Cardiac muscle cell (in vitro differentiated cells and primary cell): ENCODE data around the gene WIPI1. TPM values are rescaled to one million over a fixed set of nuclear protein-coding genes. Genes with fewer than 3 reads are reported as not detected.

Experiments used
- DNase-seq, 2 donors: peaks; one replicate each; pipeline versions ENCODE4 v3.0.0 to v3.0.0-alpha.2; 2010 to 2017; ENCODE audit warnings: low read depth in 1 of 2, low spot score in 1 of 2
- H3K27ac ChIP-seq: fragments of 200-600 bp; sonication (generic); 2 replicates; pipeline ENCODE4 v1.5.1; 2016
- H3K27me3 ChIP-seq: fragments of 200-600 bp; sonication (generic); 2 replicates; pipeline ENCODE4 v1.6.0; 2016; ENCODE audit warnings: control low read depth
- H3K36me3 ChIP-seq: fragments of 200-600 bp; sonication (generic); 2 replicates; pipeline ENCODE4 v1.5.1; 2016; ENCODE audit warnings: control low read depth
- H3K4me1 ChIP-seq: fragments of 200-600 bp; sonication (generic); 2 replicates; pipeline ENCODE4 v1.8.1; 2017; ENCODE audit warnings: low read depth, mild to moderate bottlenecking, mixed run types
- H3K4me3 ChIP-seq: fragments of 200-600 bp; sonication (generic); 2 replicates; pipeline ENCODE4 v1.5.1; 2016; ENCODE audit warnings: mild to moderate bottlenecking
- H3K9me3 ChIP-seq: fragments of 200-600 bp; sonication (generic); 2 replicates; pipeline ENCODE4 v1.5.1; 2017; ENCODE audit warnings: low read depth, mild to moderate bottlenecking, control low read depth
- CTCF ChIP-seq: IDR thresholded peaks from 2 replicates; pipeline ENCODE4 v1.5.1; 2012; ENCODE audit warnings: low read depth, mild to moderate bottlenecking, low read length
- polyA plus RNA-seq: library from polyadenylated mRNA; unstranded; fragments of >200 nt; fragmentation: Nextera tagmentation; extraction: Ambion mirVana; gene quantifications from 2 replicates; pipeline ENCODE4 v1.2.1, GENCODE V29; 2016
- total RNA-seq: library from RNA; depleted of rRNA; stranded (reverse); fragments of >200 nt; gene quantifications from 2 replicates; pipeline ENCODE4 v1.2.3, GENCODE V29; 2016

WIPI1 gene
- total and polyA plus RNA-seq, 2 experiments from 2014 or later, result 39.8 to 72.5 TPM

- H3K36me3 ChIP-seq, result no peaks in the 10 kb centered on the region
- no peak for TF ChIP-seq CTCF
These were observed 69.7 kb downstream of the WIPI1 start for GRCh38 chr17:68387435-68388218.

DNA sequence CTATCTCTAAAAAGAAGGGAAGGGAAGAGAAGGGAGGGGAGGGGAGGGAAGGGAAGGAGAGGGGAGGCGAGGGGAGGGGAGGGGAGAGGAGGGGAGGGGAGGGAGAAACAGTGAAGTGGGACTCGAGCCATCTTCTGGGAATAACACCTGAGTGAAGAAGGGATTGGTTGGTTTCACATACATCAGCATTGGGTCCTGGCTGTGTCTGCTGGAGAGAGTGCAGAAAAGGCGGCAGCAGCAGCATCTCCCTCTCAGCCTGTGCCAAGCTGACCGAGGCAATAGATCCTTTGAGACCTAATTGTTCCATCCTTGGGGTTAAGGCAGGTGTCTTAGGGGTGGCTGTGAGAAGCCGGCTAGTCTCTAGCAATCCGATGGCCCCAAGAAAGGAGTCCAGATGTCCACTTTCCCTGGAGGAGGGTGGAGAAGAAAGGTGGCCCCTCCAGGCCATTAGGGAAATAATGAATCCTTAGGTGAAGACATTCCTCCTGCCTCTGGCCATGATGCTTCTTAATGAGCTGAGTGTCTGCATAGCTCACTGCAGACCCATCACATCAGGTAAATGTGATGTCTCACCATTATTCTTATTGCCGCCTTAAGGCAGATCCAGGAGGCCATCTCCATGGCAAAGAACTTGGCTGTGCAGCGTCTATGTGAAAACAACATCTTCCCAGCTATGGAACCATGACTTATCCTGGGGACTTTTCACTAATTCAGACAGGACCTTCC lies 71.6 kb downstream of the WIPI1 start:
- no peaks in the 10 kb centered on the region for H3K4me1 ChIP-seq
- H3K4me3 ChIP-seq, result no peak overlapping the region
- H3K27ac ChIP-seq, result no peak overlapping the region
- TF ChIP-seq CTCF, result no peak
- H3K27me3 ChIP-seq, result no peaks in the 10 kb centered on the region
- H3K9me3 ChIP-seq, result no peaks in the 10 kb centered on the region
- no peaks in the 10 kb centered on the region for H3K36me3 ChIP-seq
- no peak for DNase-seq

More at GRCh38 chr17:68387435-68388218, 69.7 kb downstream of the WIPI1 start:
- no peaks in the 10 kb centered on the region for H3K9me3 ChIP-seq
- no peaks in the 10 kb centered on the region for H3K4me1 ChIP-seq
- H3K27ac ChIP-seq, result no peak overlapping the region
- no peaks in the 10 kb centered on the region for H3K27me3 ChIP-seq
- no peak for DNase-seq
- H3K4me3 ChIP-seq, result no peak overlapping the region

- no peaks in the 10 kb centered on the region for H3K27me3 ChIP-seq
- H3K36me3 ChIP-seq, result no peaks in the 10 kb centered on the region
- H3K4me3 ChIP-seq, result no peak overlapping the region
- no peaks in the 10 kb centered on the region for H3K9me3 ChIP-seq
- no peak for DNase-seq
- H3K4me1 ChIP-seq, result no peaks in the 10 kb centered on the region
- H3K27ac ChIP-seq, result no peak overlapping the region
- no peak for TF ChIP-seq CTCF
These were observed 72.4 kb downstream of the WIPI1 start for GRCh38 chr17:68384941-68385340.

DNA sequence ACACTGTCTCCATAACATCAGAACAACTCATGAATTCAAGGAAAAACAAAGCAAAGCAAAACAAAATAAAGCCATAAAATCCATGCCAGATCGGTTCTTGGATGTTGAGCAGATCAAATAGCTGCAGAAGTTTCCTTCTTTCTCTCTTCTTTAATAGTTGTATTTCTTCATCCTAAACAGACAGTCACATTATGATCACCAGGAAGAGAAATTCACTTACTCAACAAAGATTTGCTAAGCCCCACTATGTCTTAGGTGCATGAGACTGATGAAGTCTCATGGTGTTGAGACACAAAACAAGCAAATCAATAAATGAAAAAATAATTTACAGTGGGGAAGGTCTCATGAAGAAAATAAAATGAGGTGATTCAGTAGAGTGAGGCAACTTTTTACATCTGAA lies 72.8 kb downstream of the WIPI1 start:
- H3K4me3 ChIP-seq, result no peak overlapping the region
- no peak overlapping the region for H3K27ac ChIP-seq
- DNase-seq, result no peak
- H3K36me3 ChIP-seq, result no peaks in the 10 kb centered on the region
- H3K4me1 ChIP-seq, result no peaks in the 10 kb centered on the region
- H3K9me3 ChIP-seq, result no peaks in the 10 kb centered on the region
- TF ChIP-seq CTCF, result no peak
- H3K27me3 ChIP-seq, result no peaks in the 10 kb centered on the region

DNA sequence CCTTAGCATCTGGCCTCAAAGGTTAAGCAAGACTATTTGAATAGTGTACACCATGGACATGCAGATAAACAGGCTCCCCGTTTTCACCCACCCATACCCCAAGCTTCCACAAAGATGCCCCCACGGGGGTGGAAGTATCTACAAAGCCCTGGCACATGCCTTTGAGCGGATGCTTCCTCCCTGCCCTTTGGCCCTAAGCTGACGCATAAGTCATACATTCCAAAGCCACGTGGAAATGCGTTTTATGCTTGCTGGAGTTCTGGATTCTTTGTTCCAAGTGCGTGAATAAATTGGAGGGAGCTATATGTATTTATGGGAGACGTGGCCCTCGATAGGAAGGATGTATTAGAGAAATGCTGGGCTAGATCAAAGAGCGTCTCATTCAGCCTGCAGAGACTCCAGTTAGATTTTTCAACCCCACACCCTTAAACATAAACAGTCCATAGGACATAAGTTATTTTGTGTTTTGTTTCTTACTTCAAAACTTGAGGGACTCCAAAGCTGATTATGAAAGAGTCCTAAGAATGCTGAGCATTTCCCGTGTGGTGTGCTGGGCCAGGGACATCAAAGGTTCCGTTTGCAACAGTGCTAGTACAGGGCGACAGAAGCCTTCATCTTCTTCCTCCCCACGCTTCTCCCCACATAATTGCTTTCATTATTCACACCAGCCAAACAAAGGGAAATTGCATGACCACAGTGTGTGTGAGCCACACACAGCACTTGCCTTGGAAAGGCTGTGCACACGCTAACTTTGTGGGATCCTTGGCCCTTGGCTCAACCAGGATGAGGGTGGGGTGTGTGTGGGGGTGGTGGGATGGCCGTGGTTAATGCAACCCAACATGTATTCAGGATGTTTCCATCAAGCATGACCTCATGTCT lies 73.6 kb downstream of the WIPI1 start:
- H3K4me3 ChIP-seq, result no peak overlapping the region
- H3K27me3 ChIP-seq, result no peaks in the 10 kb centered on the region
- H3K36me3 ChIP-seq, result no peaks in the 10 kb centered on the region
- no peaks in the 10 kb centered on the region for H3K9me3 ChIP-seq
- peak in 1 of 2 donors; percentile 95 for DNase-seq
- H3K4me1 ChIP-seq, result no peaks in the 10 kb centered on the region
- H3K27ac ChIP-seq, result no peak overlapping the region
- TF ChIP-seq CTCF, result no peak
